CD14-positive monocyte (primary cell): Measurements from ENCODE around the gene LCP1. TPM values are rescaled to one million over a fixed set of nuclear protein-coding genes. Genes with fewer than 3 reads are reported as not detected.

ENCODE experiments used
- DNase-seq, 3 donors: peaks; one replicate each; pipeline ENCODE4 v3.0.0-alpha.2; 2011 to 2022
- H2AFZ ChIP-seq: 2 replicates; pipeline ENCODE4 v1.6.0; 2012; ENCODE audit warnings: mild to moderate bottlenecking, low read depth, low read length, inconsistent platforms; ENCODE audit not compliant: insufficient read depth, poor library complexity, severe bottlenecking
- H3K27ac ChIP-seq, 2 donors: 1 replicate in 1 of 2; 2 replicates in 1 of 2; pipeline ENCODE4 v1.5.1; 2012 to 2013; ENCODE audit warnings: low read length in 2 of 2, control low read depth in 1 of 2, inconsistent platforms in 1 of 2, low read depth in 1 of 2, mild to moderate bottlenecking in 1 of 2
- H3K27me3 ChIP-seq, 2 donors: one replicate each; pipeline versions ENCODE4 v1.6.0 to v1.6.1; 2011 to 2013; ENCODE audit warnings: low read length in 2 of 2; ENCODE audit not compliant: control insufficient read depth in 2 of 2, insufficient read depth in 2 of 2
- H3K36me3 ChIP-seq, 2 donors: replicated peaks in 1 of 2; 1 replicate in 1 of 2; 2 replicates in 1 of 2; pipeline versions ENCODE4 v1.5.1 to v1.6.1; 2012 to 2013; ENCODE audit warnings: low read length in 2 of 2, control low read depth in 1 of 2, inconsistent platforms in 1 of 2, mild to moderate bottlenecking in 1 of 2; ENCODE audit not compliant: insufficient read depth in 2 of 2, control insufficient read depth in 1 of 2
- H3K4me1 ChIP-seq, 2 donors: 1 replicate in 1 of 2; 2 replicates in 1 of 2; pipeline versions ENCODE4 v1.5.1 to v1.6.1; 2012 to 2013; ENCODE audit warnings: low read length in 2 of 2, control low read depth in 1 of 2, inconsistent platforms in 1 of 2, mild to moderate bottlenecking in 1 of 2, moderate library complexity in 1 of 2; ENCODE audit not compliant: insufficient read depth in 2 of 2, control insufficient read depth in 1 of 2
- H3K4me2 ChIP-seq: replicated peaks from 2 replicates; pipeline ENCODE3; 2012; ENCODE audit warnings: low read length, moderate library complexity, mild to moderate bottlenecking; ENCODE audit not compliant: poor library complexity, severe bottlenecking; ENCODE audit errors: extremely low read depth
- H3K4me3 ChIP-seq, 3 experiments: fragments of 200-600 bp in 1 of 3; sonication (generic) in 1 of 3; replicated peaks in 1 of 3; 1 replicate in 2 of 3; 2 replicates in 1 of 3; pipeline ENCODE4 v1.5.1; 2011 to 2013; ENCODE audit warnings: low read length in 3 of 3, mild to moderate bottlenecking in 3 of 3, control low read depth in 2 of 3, low read depth in 2 of 3, inconsistent platforms in 1 of 3, moderate library complexity in 1 of 3
- H3K79me2 ChIP-seq: 2 replicates; pipeline ENCODE4 v1.6.0; 2012; ENCODE audit warnings: mild to moderate bottlenecking, control low read depth, inconsistent platforms, low read length, moderate library complexity; ENCODE audit not compliant: insufficient read depth
- H3K9ac ChIP-seq: 2 replicates; pipeline ENCODE4 v1.6.0; 2017; ENCODE audit warnings: low read length, mild to moderate bottlenecking; ENCODE audit not compliant: insufficient read depth, poor library complexity, severe bottlenecking
- H3K9me3 ChIP-seq, 2 donors: replicated peaks in 1 of 2; 1 replicate in 1 of 2; 2 replicates in 1 of 2; pipeline versions ENCODE4 v1.5.1 to v1.6.1; 2012 to 2013; ENCODE audit warnings: low read length in 2 of 2, control low read depth in 1 of 2; ENCODE audit not compliant: control insufficient read depth in 1 of 2, insufficient read depth in 1 of 2
- H4K20me1 ChIP-seq: 2 replicates; pipeline ENCODE4 v1.6.0; 2012; ENCODE audit warnings: mild to moderate bottlenecking, low read length, control low read depth, moderate library complexity; ENCODE audit not compliant: insufficient read depth
- H3K27ac Mint-ChIP-seq, 7 donors: one replicate each; pipeline ENCODE4 v1.8.0; 2020; ENCODE audit warnings: mild to moderate bottlenecking in 7 of 7, mixed read lengths in 7 of 7, moderate library complexity in 6 of 7, inconsistent platforms in 2 of 7
- H3K27me3 Mint-ChIP-seq, 3 donors: one replicate each; pipeline ENCODE4 v1.8.0; 2021 to 2022; ENCODE audit warnings: low read depth in 3 of 3, mild to moderate bottlenecking in 3 of 3, mixed read lengths in 3 of 3, moderate library complexity in 3 of 3, inconsistent platforms in 1 of 3
- H3K36me3 Mint-ChIP-seq, 2 donors: one replicate each; pipeline ENCODE4 v1.8.0; 2020; ENCODE audit warnings: mixed read lengths in 2 of 2, inconsistent platforms in 1 of 2, mild to moderate bottlenecking in 1 of 2
- H3K4me1 Mint-ChIP-seq: one replicate; pipeline ENCODE4 v1.8.0; 2020; ENCODE audit warnings: mild to moderate bottlenecking, mixed read lengths
- H3K4me3 Mint-ChIP-seq, 2 donors: one replicate each; pipeline ENCODE4 v1.8.0; 2020; ENCODE audit warnings: mild to moderate bottlenecking in 2 of 2, mixed read lengths in 2 of 2, moderate library complexity in 1 of 2
- H3K9me3 Mint-ChIP-seq, 7 donors: one replicate each; pipeline ENCODE4 v1.8.0; 2020 to 2022; ENCODE audit warnings: mixed read lengths in 7 of 7, mild to moderate bottlenecking in 6 of 7, moderate library complexity in 6 of 7, inconsistent platforms in 2 of 7
- WGBS: methylation state at CpG from one replicate; pipeline ENCODE4 v1.1.5; 2013; ENCODE audit warnings: missing lambda C conversion rate; ENCODE audit not compliant: insufficient coverage; 5-methylcytosine and 5-hydroxymethylcytosine counted together
- intact Hi-C, 2 donors: fragments of 100-400 bp; cut with micrococcal nuclease; formaldehyde crosslinking; loops; one replicate each; pipeline versions ENCODE4 v1.15.0 to v1.15.1; 2023
- polyA plus RNA-seq, 3 donors: library from polyadenylated mRNA; depleted of rRNA in 1 of 3; unstranded in 2 of 3; stranded (reverse) in 1 of 3; fragments of 300-500 nt in 2 of 3; fragments of >200 nt in 1 of 3; fragmentation: Illumina TruSeq in 2 of 3; gene quantifications; 1 replicate in 2 of 3; 2 replicates in 1 of 3; pipeline ENCODE4 v1.2.3, GENCODE V29; 2012 to 2021
- TF ChIP-seq, protein P1 (sequence below): fragments of 200-600 bp; IDR thresholded peaks from one replicate; pipeline ENCODE4 v1.8.0; 2022; ENCODE audit warnings: antibody characterized with exemption, mild to moderate bottlenecking

LCP1 gene
- polyA plus RNA-seq, 3 donors, result 653 to 2,003 (median 1,636) TPM

DNA sequence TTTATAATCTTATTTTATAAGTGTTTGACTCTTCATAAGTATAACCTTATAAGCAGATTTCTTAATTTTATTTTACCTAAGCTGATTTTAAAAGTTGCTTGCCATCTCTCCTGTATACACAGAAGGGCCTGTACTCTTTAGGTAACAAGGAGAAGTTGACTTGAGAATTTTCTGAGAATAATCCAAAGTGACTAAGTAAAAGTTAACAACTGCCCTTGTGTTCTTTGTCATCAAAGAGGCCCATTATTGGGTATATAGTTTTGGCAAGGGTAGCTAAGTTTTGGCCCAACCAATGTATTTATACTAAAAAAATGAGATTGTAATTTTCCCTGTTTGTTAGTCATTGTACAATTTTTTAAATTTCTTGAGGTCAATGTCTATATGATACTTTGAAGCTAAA is 3.2 kb downstream of the LCP1 start:
- DNase-seq, result no peak
- Histone ChIP-seq H3K27ac (peak overlapping the region in 1 of 2 donors; percentile 95), H3K9me3 (no peaks in the 10 kb centered on the region), H3K9ac (peak overlapping the region; percentile 22), H4K20me1 (peaks cover 69% of the 10 kb centered on the region), H3K4me1 (peaks cover 52 to 76% of the 10 kb centered on the region in 2 donors), H3K36me3 (peaks cover 8 to 22% of the 10 kb centered on the region in 2 donors), H3K27me3 (no peaks in the 10 kb centered on the region), H3K79me2 (peaks cover 100% of the 10 kb centered on the region), H2AFZ (no peak overlapping the region), H3K4me3 (peak overlapping the region; percentile 61 to 98 (median 98)), H3K4me2 (peak overlapping the region; percentile 97)
- Mint-ChIP-seq H3K9me3 (peaks cover 0 to 4% (median 0%) of the 10 kb centered on the region in 7 donors), H3K27ac (peak overlapping the region; percentile 90 to 99 (median 97)), H3K36me3 (peaks cover 34 to 47% of the 10 kb centered on the region in 2 donors), H3K4me1 (peaks cover 61% of the 10 kb centered on the region), H3K4me3 (peak overlapping the region; percentile 98 to 100), H3K27me3 (peaks cover 0 to 3% (median 0%) of the 10 kb centered on the region in 3 donors)
- intact Hi-C loops, result loop anchor here in 1 of 2 donors (10.0 kb wide), 1 partner anchor 226 kb away; no protein-coding TSS in a partner anchor
- TF ChIP-seq, protein P1, sequence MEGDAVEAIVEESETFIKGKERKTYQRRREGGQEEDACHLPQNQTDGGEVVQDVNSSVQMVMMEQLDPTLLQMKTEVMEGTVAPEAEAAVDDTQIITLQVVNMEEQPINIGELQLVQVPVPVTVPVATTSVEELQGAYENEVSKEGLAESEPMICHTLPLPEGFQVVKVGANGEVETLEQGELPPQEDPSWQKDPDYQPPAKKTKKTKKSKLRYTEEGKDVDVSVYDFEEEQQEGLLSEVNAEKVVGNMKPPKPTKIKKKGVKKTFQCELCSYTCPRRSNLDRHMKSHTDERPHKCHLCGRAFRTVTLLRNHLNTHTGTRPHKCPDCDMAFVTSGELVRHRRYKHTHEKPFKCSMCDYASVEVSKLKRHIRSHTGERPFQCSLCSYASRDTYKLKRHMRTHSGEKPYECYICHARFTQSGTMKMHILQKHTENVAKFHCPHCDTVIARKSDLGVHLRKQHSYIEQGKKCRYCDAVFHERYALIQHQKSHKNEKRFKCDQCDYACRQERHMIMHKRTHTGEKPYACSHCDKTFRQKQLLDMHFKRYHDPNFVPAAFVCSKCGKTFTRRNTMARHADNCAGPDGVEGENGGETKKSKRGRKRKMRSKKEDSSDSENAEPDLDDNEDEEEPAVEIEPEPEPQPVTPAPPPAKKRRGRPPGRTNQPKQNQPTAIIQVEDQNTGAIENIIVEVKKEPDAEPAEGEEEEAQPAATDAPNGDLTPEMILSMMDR, result no peak

- Mint-ChIP-seq H3K4me3 (peak overlapping the region; percentile 82 to 98), H3K9me3 (peaks cover 0 to 4% (median 0%) of the 10 kb centered on the region in 7 donors), H3K36me3 (peaks cover 39 to 54% of the 10 kb centered on the region in 2 donors), H3K4me1 (peaks cover 61% of the 10 kb centered on the region), H3K27ac (peak overlapping the region; percentile 88 to 98 (median 96)), H3K27me3 (peaks cover 0 to 4% (median 0%) of the 10 kb centered on the region in 3 donors)
- Histone ChIP-seq H3K4me3 (peak overlapping the region; percentile 61 to 98 (median 98)), H3K4me2 (peak overlapping the region; percentile 97), H2AFZ (no peak overlapping the region), H3K9me3 (no peaks in the 10 kb centered on the region), H3K27me3 (no peaks in the 10 kb centered on the region), H4K20me1 (peaks cover 76% of the 10 kb centered on the region), H3K9ac (peak overlapping the region; percentile 51), H3K36me3 (peaks cover 8 to 22% of the 10 kb centered on the region in 2 donors), H3K79me2 (peaks cover 100% of the 10 kb centered on the region), H3K4me1 (peaks cover 52 to 76% of the 10 kb centered on the region in 2 donors), H3K27ac (peak overlapping the region; percentile 0 to 95)
- intact Hi-C loops, result loop anchor here in 1 of 2 donors (10.0 kb wide), 1 partner anchor 227 kb away; no protein-coding TSS in a partner anchor
- no CpG with 5 or more reads among the region's 5 CpGs for WGBS
- peak; percentile 64 to 86 (median 81) for DNase-seq
- TF ChIP-seq, protein P1, result no peak
Measured at GRCh38 chr13:46178143-46178542, 3.8 kb downstream of the LCP1 start.
